ENCODE results near the gene C20orf202. TPM values are rescaled to one million over a fixed set of nuclear protein-coding genes. Genes with fewer than 3 reads are reported as not detected.
"Not testable (repeated sequence)": the region's sequence is repeated elsewhere in the genome, so short reads cannot be mapped to it uniquely, and the experiment has no call there.

Gene C20orf202
- total RNA-seq, 2 experiments from 2014 or later = not detected

DNA sequence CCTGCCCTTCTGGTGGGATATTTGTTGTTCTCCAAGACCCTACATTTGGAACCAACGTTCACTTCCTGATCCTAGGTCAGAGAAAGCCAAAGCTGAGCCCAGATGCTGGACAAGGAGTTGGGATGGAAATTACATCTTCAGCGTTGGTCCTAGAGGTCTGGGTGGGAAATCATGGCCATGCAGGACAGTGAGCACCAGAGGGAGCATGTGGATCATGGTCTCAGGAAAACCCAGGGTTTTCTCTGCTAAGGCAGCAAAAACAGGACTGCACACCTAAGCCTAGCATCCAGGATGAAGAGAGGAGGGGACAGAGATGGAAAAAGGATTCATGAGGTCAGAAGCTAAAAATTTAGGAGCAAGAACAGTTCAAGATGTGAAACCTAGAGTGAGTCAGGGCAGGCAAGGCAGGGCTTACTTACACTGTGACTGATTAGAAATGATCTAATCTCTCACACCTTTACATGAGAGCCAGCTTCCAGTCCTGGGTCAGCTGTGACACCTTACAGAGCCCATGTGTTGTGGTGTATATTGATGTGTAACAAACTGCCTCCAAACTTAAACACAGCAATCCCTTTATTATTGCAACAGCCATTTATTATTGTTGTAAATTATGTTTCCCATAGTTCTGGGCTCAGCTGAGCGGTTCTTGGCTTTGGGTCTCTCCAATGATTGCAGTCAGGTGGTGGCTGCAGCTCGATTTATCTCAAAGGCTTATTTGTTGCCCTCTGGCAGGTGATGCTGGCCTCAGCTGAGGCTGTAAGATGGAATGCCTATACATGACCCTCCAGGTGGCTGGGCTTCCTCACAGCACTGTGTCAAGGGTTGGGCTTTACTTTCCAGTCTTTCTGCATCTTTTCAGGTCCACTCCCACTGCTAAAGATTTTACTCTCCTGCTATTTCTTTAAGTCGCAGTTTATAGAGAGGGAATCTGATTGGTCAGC lies 6.5 kb downstream of the C20orf202 start:
- ATAC-seq (peak; percentile 77), DNase-seq (peak; percentile 25)
- Mint-ChIP-seq H3K4me1 (peaks cover 12% of the 10 kb centered on the region), H3K4me3 (no peak overlapping the region), H3K27ac (no peak overlapping the region), H3K27me3 (peaks cover 3% of the 10 kb centered on the region), H3K36me3 (ENCODE audit: low read depth) (no peaks in the 10 kb centered on the region), H3K9me3 (ENCODE audit: low read depth) (no peaks in the 10 kb centered on the region)
- intact Hi-C loops (cut with DNase I, micrococcal nuclease) = loop anchor here (1.0 to 5.0 kb wide), 4 partner anchors 20 to 392 kb away; partner anchors contain the start of gene FAM110A (in 1 of the 2)
- ChIA-PET POLR2A (interaction anchor here (0.6 kb wide), 1 partner anchor 456 kb away, joined by 6 read pairs; no protein-coding TSS in a partner anchor), CTCF (interaction anchor here (0.8 to 1.6 kb wide), 4 partner anchors 18 to 391 kb away, joined by 3 to 4 read pairs (median 3); no protein-coding TSS in a partner anchor)

- Mint-ChIP-seq H3K4me1 (peaks cover 20% of the 10 kb centered on the region), H3K27me3 (peaks cover 3% of the 10 kb centered on the region), H3K4me3 (no peak overlapping the region), H3K27ac (no peak overlapping the region), H3K9me3 (ENCODE audit: low read depth) (no peaks in the 10 kb centered on the region), H3K36me3 (ENCODE audit: low read depth) (no peaks in the 10 kb centered on the region)
- no peak for DNase-seq
- intact Hi-C loops (cut with DNase I, micrococcal nuclease) = loop anchor here (1.0 to 5.0 kb wide), 4 partner anchors 21 to 393 kb away; partner anchors contain the start of gene FAM110A (in 1 of the 2)
- CTCF ChIA-PET = interaction anchor here (0.8 to 1.6 kb wide), 3 partner anchors 228 to 392 kb away, joined by 3 to 4 read pairs (median 4); no protein-coding TSS in a partner anchor
- no peak for ATAC-seq
- POLR2A ChIA-PET = no interaction called here
Observed at GRCh38 chr20:1210501-1210900, 7.2 kb downstream of the C20orf202 start.

DNA sequence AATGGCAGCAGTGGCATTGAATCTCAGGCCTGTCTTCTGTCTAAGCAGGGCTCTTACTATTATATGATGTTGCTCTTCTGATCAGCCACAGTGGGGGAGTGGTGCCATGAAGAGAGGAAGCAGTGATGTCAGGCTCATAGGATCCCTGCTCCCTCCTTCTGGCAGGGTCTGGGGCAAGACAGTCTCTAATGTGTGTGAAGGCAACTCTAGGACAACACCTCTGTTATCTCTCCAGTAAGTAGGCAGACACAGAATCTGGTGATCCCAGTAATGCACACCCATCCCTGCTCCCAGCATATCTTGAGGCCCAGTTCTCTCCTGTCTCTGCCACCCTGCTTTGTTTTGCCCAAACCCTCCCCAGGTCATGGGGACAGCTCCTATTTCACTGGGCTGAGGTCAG lies 8.8 kb downstream of the C20orf202 start:
- ATAC-seq (no peak), DNase-seq (no peak)
- CTCF ChIA-PET = interaction anchor here (0.7 to 2.6 kb wide), 7 partner anchors 9 to 393 kb away, joined by 3 to 11 read pairs (median 5); partner anchors contain the start of gene C20orf202
- POLR2A ChIA-PET = no interaction called here
- Mint-ChIP-seq H3K4me1 (peaks cover 33% of the 10 kb centered on the region), H3K9me3 (ENCODE audit: low read depth) (no peaks in the 10 kb centered on the region), H3K4me3 (no peak overlapping the region), H3K36me3 (ENCODE audit: low read depth) (no peaks in the 10 kb centered on the region), H3K27me3 (peaks cover 3% of the 10 kb centered on the region), H3K27ac (no peak overlapping the region)
- intact Hi-C loops (cut with DNase I, micrococcal nuclease) = loop anchor here (2.0 to 5.0 kb wide), 5 partner anchors 27 to 395 kb away; partner anchors contain the start of genes FAM110A (in 1 of the 2), PSMF1 (in 1 of the 2) and TMEM74B (in 1 of the 2)

DNA sequence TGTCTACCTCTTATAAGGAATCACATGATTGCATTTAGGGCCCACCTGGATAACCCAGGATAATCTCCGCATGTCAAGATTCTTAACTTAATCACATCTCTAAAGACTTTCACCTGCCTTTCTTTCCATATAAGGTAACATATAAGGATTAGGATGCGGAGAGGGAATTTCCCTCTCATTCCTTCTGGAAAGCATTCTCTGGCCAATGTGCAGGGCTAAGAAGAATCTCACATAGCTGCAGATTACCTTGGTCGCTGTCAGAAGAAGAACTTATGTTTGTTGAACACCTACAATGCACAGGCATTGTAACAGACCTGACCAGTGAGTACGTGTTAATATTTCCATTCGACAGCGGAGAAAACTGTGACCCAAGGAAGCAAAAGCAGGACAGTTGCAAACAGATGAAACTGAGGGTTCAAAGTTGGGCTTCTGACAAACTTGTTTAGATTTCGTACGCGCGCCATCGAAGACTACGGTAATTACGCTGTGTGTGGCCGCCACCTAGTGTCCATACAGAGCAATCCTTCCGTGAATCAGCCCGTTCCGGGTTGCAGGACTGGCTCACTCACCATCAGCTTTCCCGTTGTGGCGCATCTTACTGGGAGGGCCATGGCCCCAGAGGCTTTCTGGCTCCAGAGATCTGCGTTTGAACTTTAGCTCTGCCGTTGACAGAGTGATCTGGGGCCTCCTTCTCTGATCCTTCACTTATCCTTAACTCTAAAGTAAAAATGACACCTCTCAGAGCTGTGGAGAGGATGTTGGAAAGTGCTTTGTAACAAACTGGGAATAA lies 9.5 kb downstream of the C20orf202 start:
- Mint-ChIP-seq H3K4me3 (no peak overlapping the region), H3K4me1 (peaks cover 36% of the 10 kb centered on the region), H3K27ac (no peak overlapping the region), H3K36me3 (ENCODE audit: low read depth) (no peaks in the 10 kb centered on the region), H3K27me3 (peaks cover 3% of the 10 kb centered on the region), H3K9me3 (ENCODE audit: low read depth) (no peaks in the 10 kb centered on the region)
- intact Hi-C loops (cut with DNase I, micrococcal nuclease) = loop anchor here (1.0 to 5.0 kb wide), 9 partner anchors 28 to 397 kb away; partner anchors contain the start of genes PSMF1 (in 2 of the 2), FAM110A (in 1 of the 2) and TMEM74B (in 1 of the 2)
- ChIA-PET CTCF (interaction anchor here (0.7 to 2.6 kb wide), 17 partner anchors 10 to 452 kb away, joined by 3 to 11 read pairs (median 3); partner anchors contain the start of genes C20orf202 and SNPH), POLR2A (no interaction called here)
- peak; percentile 86 for DNase-seq
- ATAC-seq = peak; percentile 66

GRCh38 chr20:1214838-1215261 lies 11.6 kb downstream of the C20orf202 start:
- H3K27me3 Mint-ChIP-seq = peaks cover 3% of the 10 kb centered on the region
- POLR2A ChIA-PET = no interaction called here
- H3K27ac Mint-ChIP-seq = peak overlapping the region; percentile 92

GRCh38 chr20:1215386-1216170 lies 12.3 kb downstream of the C20orf202 start:
- Mint-ChIP-seq H3K27ac (peak overlapping the region; percentile 92), H3K4me3 (peak overlapping the region; percentile 56), H3K9me3 (ENCODE audit: low read depth) (no peaks in the 10 kb centered on the region), H3K4me1 (peaks cover 38% of the 10 kb centered on the region), H3K36me3 (ENCODE audit: low read depth) (no peaks in the 10 kb centered on the region), H3K27me3 (peaks cover 3% of the 10 kb centered on the region)
- intact Hi-C loops (cut with DNase I, micrococcal nuclease) = loop anchor here in 1 of 2 experiments (1.0 kb wide), 2 partner anchors 10 to 110 kb away; no protein-coding TSS in a partner anchor
- peak; percentile 89 for ATAC-seq
- ChIA-PET POLR2A (no interaction called here), CTCF (interaction anchor here (0.6 to 1.0 kb wide), 4 partner anchors 9 to 610 kb away, joined by 3 to 5 read pairs (median 4); no protein-coding TSS in a partner anchor)
- peak; percentile 86 for DNase-seq

More at GRCh38 chr20:1214838-1215261, 11.6 kb downstream of the C20orf202 start:
- peak; percentile 44 for ATAC-seq
- Mint-ChIP-seq H3K9me3 (ENCODE audit: low read depth) (no peaks in the 10 kb centered on the region), H3K4me1 (peaks cover 38% of the 10 kb centered on the region), H3K4me3 (no peak overlapping the region), H3K36me3 (ENCODE audit: low read depth) (no peaks in the 10 kb centered on the region)
- intact Hi-C loops (cut with DNase I, micrococcal nuclease) = loop anchor here (1.0 to 5.0 kb wide), 5 partner anchors 10 to 398 kb away; partner anchors contain the start of gene FAM110A (in 1 of the 2)
- no peak for DNase-seq
- CTCF ChIA-PET = interaction anchor here (0.6 to 2.6 kb wide), 5 partner anchors 10 to 609 kb away, joined by 3 to 11 read pairs (median 5); no protein-coding TSS in a partner anchor

DNA sequence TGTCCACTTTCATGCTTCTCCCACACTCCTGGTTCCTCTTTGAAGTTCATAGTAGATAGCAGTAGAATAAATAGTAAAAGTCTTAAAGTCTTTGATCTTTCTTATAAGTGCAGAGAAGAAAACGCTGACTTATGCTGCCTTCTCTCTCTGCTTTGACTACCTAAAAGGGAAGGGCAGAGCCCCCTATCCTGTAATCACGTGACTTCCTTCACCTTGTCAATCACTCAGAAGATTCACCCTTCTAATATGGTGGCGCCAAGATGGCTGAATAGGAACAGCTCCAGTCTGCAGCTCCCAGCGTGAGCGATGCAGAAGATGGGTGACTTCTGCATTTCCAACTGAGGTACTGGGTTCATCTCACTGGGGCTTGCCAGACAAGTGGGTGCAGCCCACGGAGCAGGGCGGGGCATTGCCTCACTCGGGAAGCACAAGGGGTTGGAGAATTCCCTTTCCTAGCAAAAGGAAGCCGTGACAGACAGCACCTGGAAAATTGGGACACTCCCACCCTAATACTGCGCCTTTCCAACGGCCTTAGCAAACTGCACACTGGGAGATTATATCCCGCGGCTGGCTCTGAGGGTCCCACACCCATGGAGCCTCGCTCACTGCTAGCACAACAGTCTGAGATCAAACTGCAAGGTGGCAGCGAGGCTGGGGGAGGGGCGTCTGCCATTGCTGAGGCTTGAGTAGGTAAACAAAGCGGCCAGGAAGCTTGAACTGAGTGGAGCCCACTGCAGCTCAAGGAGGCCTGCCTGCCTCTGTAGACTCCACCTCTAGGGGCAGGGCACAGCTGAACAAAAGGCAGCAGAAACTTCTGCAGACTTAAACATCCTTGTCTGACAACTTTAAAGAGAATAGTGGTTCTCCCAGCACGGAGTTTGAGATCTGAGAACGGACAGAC lies 13.5 kb downstream of the C20orf202 start:
- H3K4me3 Mint-ChIP-seq; intact Hi-C loops (cut with DNase I, micrococcal nuclease); H3K36me3 Mint-ChIP-seq (ENCODE audit: low read depth); H3K9me3 Mint-ChIP-seq (ENCODE audit: low read depth); H3K27me3 Mint-ChIP-seq; ATAC-seq; POLR2A ChIA-PET; DNase-seq: not testable (repeated sequence)
- Mint-ChIP-seq H3K4me1 (peaks cover 38% of the 10 kb centered on the region), H3K27ac (peak overlapping the region; percentile 2)
- CTCF ChIA-PET = interaction anchor here (0.7 kb wide), 1 partner anchor 401 kb away, joined by 4 read pairs; no protein-coding TSS in a partner anchor

GRCh38 chr20:1222750-1223149 lies 19.5 kb downstream of the C20orf202 start:
- H3K27me3 Mint-ChIP-seq; ATAC-seq; intact Hi-C loops (cut with DNase I, micrococcal nuclease); H3K9me3 Mint-ChIP-seq (ENCODE audit: low read depth); CTCF ChIA-PET; H3K27ac Mint-ChIP-seq; H3K4me3 Mint-ChIP-seq; DNase-seq; H3K36me3 Mint-ChIP-seq (ENCODE audit: low read depth): not testable (repeated sequence)
- POLR2A ChIA-PET = interaction anchor here (0.7 kb wide), 1 partner anchor 17 kb away, joined by 3 read pairs; no protein-coding TSS in a partner anchor
- H3K4me1 Mint-ChIP-seq = peaks cover 13% of the 10 kb centered on the region

DNA sequence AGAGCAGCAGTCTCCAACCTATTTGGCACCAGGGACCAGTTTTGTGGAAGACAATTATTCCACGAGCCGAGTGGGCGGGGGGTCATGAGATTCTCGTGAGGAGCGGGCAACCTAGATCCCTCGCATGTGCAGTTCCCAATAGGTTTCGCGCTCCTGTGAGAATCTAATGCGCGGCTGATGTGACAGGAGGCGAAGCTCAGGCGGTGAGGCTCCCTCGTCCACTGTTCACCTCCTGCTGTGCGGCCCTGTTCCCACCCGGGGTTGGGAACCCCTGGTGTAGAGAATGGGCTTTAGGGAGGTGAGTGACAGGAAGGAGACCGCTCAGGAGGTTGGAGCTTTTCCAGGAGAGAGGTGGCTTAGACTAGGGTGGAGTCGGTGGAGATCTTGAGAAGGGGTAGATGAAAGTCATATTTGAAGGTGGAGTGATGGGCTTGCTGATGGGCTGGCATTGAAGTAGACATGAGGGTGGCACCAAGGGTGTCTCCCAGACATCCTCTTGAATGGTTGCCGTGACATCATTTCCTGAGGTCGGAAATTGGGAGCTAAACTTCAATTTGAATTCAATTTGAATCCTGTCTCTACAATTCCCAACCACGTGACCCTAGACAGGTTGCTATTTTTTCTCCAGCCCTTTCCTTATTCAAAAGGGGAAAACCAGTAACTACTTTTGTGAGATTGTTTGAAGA lies 21.1 kb downstream of the C20orf202 start:
- peaks cover 2% of the 10 kb centered on the region for H3K36me3 Mint-ChIP-seq (ENCODE audit: low read depth)
- DNase-seq (no peak), ATAC-seq (no peak)
- CTCF ChIA-PET = interaction anchor here (0.7 to 1.6 kb wide), 4 partner anchors 9 to 70 kb away, joined by 3 to 5 read pairs (median 3); no protein-coding TSS in a partner anchor
- H3K27ac Mint-ChIP-seq = no peak overlapping the region
- peaks cover 11% of the 10 kb centered on the region for H3K4me1 Mint-ChIP-seq
- POLR2A ChIA-PET = no interaction called here
- peaks cover 4% of the 10 kb centered on the region for H3K27me3 Mint-ChIP-seq
- intact Hi-C loops (cut with DNase I, micrococcal nuclease) = loop anchor here in 1 of 2 experiments (2.0 kb wide), 1 partner anchor 392 kb away; the partner anchor contains the start of gene FAM110A
- H3K9me3 Mint-ChIP-seq (ENCODE audit: low read depth) = peaks cover 5% of the 10 kb centered on the region
- peak overlapping the region; percentile 26 for H3K4me3 Mint-ChIP-seq

Measured in activated CD4-positive, alpha-beta T cell treated with anti-CD3 and anti-CD28 coated beads for 36 hours (primary cell).